HG02970 (cell line): ENCODE data around the gene FUT3.

ENCODE experiments used
- ATAC-seq: cut with Tn5 transposase; IDR thresholded peaks from one replicate; pipeline ENCODE4 v1.9.1; 2021; ENCODE audit warnings: mild to moderate bottlenecking, moderate library complexity, moderate number of reproducible peaks; ENCODE audit not compliant: unreplicated experiment, low FRiP score

Gene FUT3

GRCh38 chr19:5826531-5827341 is 24.5 kb downstream of the FUT3 start:
- no peak for ATAC-seq

- ATAC-seq, result no peak
Observed at GRCh38 chr19:5825178-5825577, 26.1 kb downstream of the FUT3 start.

DNA sequence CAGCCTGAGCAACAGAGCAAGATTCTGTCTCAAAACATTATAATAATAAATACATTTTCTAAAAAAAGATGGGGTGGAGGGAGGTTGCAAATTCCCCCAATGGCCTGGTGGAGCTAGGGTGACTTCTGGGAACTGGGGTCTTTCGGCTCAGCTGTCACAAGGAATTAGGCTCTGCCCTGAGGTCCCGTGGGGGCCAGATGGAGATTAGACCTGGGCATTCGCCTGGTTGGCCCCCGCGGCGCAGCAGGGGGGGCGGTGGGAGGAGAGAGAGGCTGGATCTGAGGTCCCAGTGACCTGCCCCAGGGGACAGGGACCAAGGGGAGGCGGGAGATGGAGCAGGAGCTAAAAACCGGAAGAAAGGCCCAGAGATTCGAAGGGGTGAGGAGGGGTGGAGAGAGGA is 26.5 kb downstream of the FUT3 start:
- no peak for ATAC-seq

GRCh38 chr19:5823579-5824281 is 27.5 kb downstream of the FUT3 start:
- no peak for ATAC-seq

GRCh38 chr19:5822181-5822844 is 28.9 kb downstream of the FUT3 start:
- ATAC-seq, result no peak

DNA sequence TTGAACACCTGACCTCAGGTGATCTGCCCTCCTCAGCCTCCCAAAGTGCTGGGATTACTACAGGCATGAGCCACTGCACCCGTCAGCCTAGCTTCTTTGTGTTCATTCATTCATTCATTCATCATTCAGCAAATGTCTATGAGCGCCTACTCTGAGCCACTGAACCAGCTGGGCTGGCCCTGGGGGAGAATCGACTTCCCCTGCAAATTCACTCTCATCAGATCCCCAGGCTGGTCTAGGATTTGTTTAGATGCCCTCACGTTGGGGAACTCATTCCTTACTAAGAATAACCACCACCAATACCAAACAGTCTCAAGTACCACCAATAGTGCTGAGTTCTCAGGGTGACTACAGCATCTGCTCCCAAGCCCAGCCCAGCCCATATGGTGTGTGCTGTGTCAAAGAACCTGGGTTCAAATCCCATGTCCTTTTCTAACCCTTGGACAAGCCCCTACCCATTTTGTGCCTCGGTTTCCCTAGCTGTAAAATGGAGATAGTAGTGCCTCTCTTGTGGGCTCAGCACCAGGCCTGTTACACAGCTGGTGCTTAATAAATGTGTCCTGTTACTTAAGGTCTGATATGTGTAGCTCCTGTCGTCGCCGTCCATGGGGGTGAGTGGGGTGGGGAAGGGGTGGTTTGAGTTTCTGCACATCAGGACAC is 29.6 kb downstream of the FUT3 start:
- ATAC-seq, result no peak

- no peak for ATAC-seq
Observed at GRCh38 chr19:5820785-5821184, 30.5 kb downstream of the FUT3 start.

DNA sequence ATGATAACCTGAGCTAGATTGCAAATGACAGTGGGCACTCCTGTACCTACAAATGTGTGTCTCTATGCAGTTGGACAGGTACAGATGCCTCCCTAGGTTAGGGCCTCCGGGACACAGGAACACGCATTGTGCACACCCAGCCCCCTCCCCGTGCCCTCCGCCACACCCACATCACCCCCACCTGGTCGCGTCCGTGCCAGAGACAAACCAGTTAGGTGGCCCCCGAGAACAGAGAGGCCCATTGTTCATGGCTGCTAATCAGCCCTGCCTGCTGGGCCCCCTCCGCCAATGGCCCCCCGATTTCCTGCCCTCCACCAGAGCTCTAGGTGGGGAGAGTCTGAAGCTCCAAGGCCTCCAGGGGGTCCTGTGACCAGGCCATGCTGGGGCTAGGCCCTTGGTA is 32.7 kb downstream of the FUT3 start:
- no peak for ATAC-seq

- ATAC-seq, result no peak
Observed at GRCh38 chr19:5817218-5817617, 34.0 kb downstream of the FUT3 start.

DNA sequence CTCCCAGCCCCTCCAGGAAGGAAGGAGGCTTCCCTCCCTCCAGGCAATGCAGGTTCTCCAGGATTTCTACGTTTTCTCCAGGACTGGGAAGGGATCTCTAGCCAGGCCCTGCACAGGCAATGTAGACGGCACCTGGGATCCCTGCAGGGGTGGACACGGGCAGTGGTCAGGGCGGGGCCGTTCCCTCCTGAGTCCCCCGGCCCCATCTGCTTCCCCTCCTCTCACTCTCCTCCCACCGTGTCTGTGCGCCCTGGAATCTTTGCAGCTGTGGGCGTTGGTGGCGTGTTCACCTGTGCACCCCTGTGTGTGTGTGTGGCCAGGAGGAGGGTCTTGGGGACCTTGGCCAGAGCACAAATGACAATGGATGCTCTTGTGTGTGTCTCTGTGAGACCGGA is 36.4 kb downstream of the FUT3 start:
- ATAC-seq, result no peak

GRCh38 chr19:5814123-5814851 is 37.0 kb downstream of the FUT3 start:
- ATAC-seq, result no peak

DNA sequence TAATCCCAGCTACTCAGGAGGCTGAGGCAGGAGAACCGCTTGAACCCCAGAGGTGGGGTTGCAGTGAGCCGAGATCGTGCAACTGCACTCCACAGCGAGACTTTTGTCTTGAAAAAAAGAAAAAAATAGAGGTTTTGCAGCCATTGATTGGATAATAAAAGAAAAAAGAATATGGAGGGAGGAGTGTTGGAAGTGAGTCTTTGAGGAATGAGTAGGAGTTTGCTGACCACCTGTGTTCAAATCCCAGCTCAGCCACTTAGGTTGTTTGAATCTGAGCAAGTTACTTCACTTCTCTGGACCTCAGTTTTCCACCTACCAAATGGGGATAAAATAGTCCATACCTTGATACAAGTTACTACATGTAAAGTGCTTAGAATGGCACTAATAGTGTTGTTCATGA is 40.1 kb downstream of the FUT3 start:
- no peak for ATAC-seq

DNA sequence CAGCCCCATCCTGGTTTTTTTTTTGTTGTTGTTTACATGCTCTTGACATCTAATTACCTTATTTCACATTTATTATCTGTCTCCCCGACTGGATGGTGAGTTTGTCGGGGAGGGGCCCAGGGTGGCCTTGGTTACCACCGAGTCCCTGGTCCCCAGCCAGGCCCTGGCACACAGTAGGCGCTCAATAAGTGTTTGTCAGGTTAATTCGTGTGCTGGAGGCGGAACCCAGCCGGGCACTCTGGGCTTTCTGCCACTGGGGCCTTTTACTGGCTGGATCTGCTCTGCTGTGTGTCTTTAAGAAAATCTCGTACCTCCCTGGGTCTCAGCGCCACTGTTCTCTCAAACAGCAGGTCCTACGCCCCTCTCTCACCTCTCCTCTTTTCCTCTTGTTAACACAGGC is 41.8 kb downstream of the FUT3 start:
- ATAC-seq, result no peak

- no peak for ATAC-seq
Observed at GRCh38 chr19:5809053-5809452, 42.2 kb downstream of the FUT3 start.

DNA sequence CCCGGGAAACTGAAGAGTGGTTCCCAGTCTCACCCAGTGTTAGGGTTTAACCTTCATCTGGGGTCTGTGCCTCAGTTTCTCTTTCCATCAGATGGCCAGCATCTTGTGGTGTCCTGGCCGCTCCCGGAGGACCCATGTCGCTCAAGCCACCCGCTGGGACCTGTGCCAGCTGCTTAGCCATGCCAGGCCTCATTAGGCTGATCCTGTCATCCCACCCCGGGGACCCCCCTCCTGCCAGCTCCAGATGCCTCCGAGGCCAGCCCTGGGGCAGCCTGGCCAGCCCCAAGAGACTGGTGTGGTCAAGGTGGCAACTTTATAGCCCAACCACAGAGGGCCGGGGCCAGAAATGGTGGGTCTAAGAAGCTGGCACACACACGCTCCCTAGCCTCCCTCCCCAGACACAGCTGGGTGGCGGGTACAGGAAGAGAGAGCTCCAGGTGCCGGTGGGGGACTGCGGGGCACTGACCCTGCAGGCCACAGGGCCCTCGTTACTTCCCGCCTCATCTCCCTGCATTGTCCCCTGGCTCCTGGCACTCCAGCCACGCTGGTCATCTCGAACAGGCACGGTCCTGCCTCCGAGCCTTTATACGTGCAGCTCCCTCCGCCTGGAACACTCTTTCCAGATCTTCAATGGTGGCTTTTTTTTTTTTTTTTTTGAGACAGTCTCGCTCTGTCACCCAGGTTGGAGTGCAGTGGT is 43.0 kb downstream of the FUT3 start:
- no peak for ATAC-seq

- ATAC-seq, result no peak
Observed at GRCh38 chr19:5806905-5807304, 44.3 kb downstream of the FUT3 start.

- ATAC-seq, result no peak
Observed at GRCh38 chr19:5806133-5806489, 45.1 kb downstream of the FUT3 start.

- ATAC-seq, result no peak
Observed at GRCh38 chr19:5805462-5806132, 45.7 kb downstream of the FUT3 start.
